Panc1 (cell line): ENCODE results near the gene XCR1.

ENCODE experiments used
- POLR2AphosphoS5 ChIP-seq: IDR thresholded peaks from 2 replicates; pipeline ENCODE4 v1.6.1; 2012; ENCODE audit warnings: mild to moderate bottlenecking, low read depth, low read length, moderate library complexity
- REST ChIP-seq, 2 experiments: IDR thresholded peaks; 2 replicates each; pipeline ENCODE4 v1.6.1; 2011 to 2012; ENCODE audit warnings: low read depth in 2 of 2, control low read depth in 1 of 2, low read length in 1 of 2, mild to moderate bottlenecking in 1 of 2, moderate library complexity in 1 of 2; ENCODE audit not compliant: insufficient read depth in 1 of 2
- TF ChIP-seq, protein P1 (sequence below): fragments of 450-650 bp; IDR thresholded peaks from 2 replicates; pipeline ENCODE4 v1.5.1; 2017; ENCODE audit warnings: mild to moderate bottlenecking

GRCh38 chr3:46068501-46068900 lies 41.2 kb upstream of the XCR1 start:
- TF ChIP-seq POLR2AphosphoS5: no peak
- TF ChIP-seq, protein P1, sequence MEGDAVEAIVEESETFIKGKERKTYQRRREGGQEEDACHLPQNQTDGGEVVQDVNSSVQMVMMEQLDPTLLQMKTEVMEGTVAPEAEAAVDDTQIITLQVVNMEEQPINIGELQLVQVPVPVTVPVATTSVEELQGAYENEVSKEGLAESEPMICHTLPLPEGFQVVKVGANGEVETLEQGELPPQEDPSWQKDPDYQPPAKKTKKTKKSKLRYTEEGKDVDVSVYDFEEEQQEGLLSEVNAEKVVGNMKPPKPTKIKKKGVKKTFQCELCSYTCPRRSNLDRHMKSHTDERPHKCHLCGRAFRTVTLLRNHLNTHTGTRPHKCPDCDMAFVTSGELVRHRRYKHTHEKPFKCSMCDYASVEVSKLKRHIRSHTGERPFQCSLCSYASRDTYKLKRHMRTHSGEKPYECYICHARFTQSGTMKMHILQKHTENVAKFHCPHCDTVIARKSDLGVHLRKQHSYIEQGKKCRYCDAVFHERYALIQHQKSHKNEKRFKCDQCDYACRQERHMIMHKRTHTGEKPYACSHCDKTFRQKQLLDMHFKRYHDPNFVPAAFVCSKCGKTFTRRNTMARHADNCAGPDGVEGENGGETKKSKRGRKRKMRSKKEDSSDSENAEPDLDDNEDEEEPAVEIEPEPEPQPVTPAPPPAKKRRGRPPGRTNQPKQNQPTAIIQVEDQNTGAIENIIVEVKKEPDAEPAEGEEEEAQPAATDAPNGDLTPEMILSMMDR: no peak
- no peak for TF ChIP-seq REST (IDR thresholded peaks at IDR 0.05; ENCODE audit: insufficient read depth in 1 of 2, low read depth in 2 of 2, low read length in 1 of 2)
